Neural cell (in vitro differentiated cells): Measurements from ENCODE around the gene BCL2L15. TPM values are rescaled to one million over a fixed set of nuclear protein-coding genes. Genes with fewer than 3 reads are reported as not detected.

ENCODE experiments used
- H2AFZ ChIP-seq: fragments of 200-600, 300-800 bp; sonication (generic), shearing (Covaris generic); 2 replicates; pipeline ENCODE4 v1.6.0; 2014; ENCODE audit warnings: low read depth, mild to moderate bottlenecking, antibody characterized with exemption, low read length, moderate library complexity
- H3F3A ChIP-seq: fragments of 200-600 bp; shearing (Covaris generic); 2 replicates; pipeline ENCODE4 v1.6.1; 2016; ENCODE audit warnings: mild to moderate bottlenecking, moderate library complexity, mixed read lengths, antibody characterized with exemption, low read length; ENCODE audit not compliant: insufficient read depth, poor library complexity, severe bottlenecking
- H3K27ac ChIP-seq: fragments of 200-600, 300-800 bp; sonication (generic), shearing (Covaris generic); 2 replicates; pipeline ENCODE4 v1.5.1; 2014; ENCODE audit warnings: mild to moderate bottlenecking, low read length, moderate library complexity
- H3K27me3 ChIP-seq: fragments of 300-800, 200-600 bp; sonication (generic), shearing (Covaris generic); 2 replicates; pipeline ENCODE4 v1.6.0; 2014; ENCODE audit warnings: mild to moderate bottlenecking, low read depth, low read length, moderate library complexity; ENCODE audit not compliant: insufficient read depth
- H3K36me3 ChIP-seq: fragments of 300-800, 200-600 bp; sonication (generic), shearing (Covaris generic); 2 replicates; pipeline ENCODE4 v1.5.1; 2014; ENCODE audit warnings: mild to moderate bottlenecking, antibody characterized with exemption, low read length, moderate library complexity; ENCODE audit not compliant: insufficient read depth
- H3K4me2 ChIP-seq: fragments of 300-800, 200-600 bp; sonication (generic), shearing (Covaris generic); 2 replicates; pipeline ENCODE4 v1.6.0; 2014; ENCODE audit warnings: mild to moderate bottlenecking, low read length
- H3K4me3 ChIP-seq: fragments of 300-800, 200-600 bp; sonication (generic), shearing (Covaris generic); 2 replicates; pipeline ENCODE4 v1.5.1; 2014; ENCODE audit warnings: mild to moderate bottlenecking, low read length, moderate library complexity
- H3K79me2 ChIP-seq: fragments of 200-600 bp; shearing (Covaris generic); replicated peaks from 2 replicates; pipeline ENCODE4 v1.6.0; 2014; ENCODE audit warnings: mild to moderate bottlenecking, low read length, moderate library complexity; ENCODE audit not compliant: insufficient read depth
- H3K9ac ChIP-seq: fragments of 300-800, 200-600 bp; sonication (generic), shearing (Covaris generic); 2 replicates; pipeline ENCODE4 v1.6.1; 2016; ENCODE audit warnings: mild to moderate bottlenecking, low read length, mixed read lengths
- H3K9me2 ChIP-seq: fragments of 200-600 bp; shearing (Covaris generic); 2 replicates; pipeline ENCODE4 v1.6.1; 2016; ENCODE audit warnings: mild to moderate bottlenecking, low read length, mixed read lengths; ENCODE audit not compliant: insufficient read depth
- H3K9me3 ChIP-seq: fragments of 200-600, 300-800 bp; sonication (generic), shearing (Covaris generic); 2 replicates; pipeline ENCODE4 v1.6.1; 2016; ENCODE audit warnings: mild to moderate bottlenecking, mixed run types, low read length, moderate library complexity, mixed read lengths
- H4K20me1 ChIP-seq: fragments of 200-600 bp; shearing (Covaris generic); 2 replicates; pipeline ENCODE4 v1.6.1; 2016; ENCODE audit warnings: mild to moderate bottlenecking, mixed run types; ENCODE audit not compliant: insufficient read depth
- EP300 ChIP-seq: fragments of 450-650 bp; conservative IDR thresholded peaks from 2 replicates; pipeline ENCODE4 v1.6.1; 2014; ENCODE audit warnings: antibody characterized with exemption, mild to moderate bottlenecking, moderate library complexity; ENCODE audit not compliant: poor library complexity, severe bottlenecking
- EZH2 ChIP-seq: fragments of 200-600, 300-800 bp; shearing (Covaris generic), sonication (generic); IDR thresholded peaks from 2 replicates; pipeline ENCODE4 v1.6.1; 2014; ENCODE audit warnings: antibody characterized with exemption, low read length, borderline replicate concordance, mild to moderate bottlenecking; ENCODE audit not compliant: insufficient read depth, poor library complexity, severe bottlenecking
- MXI1 ChIP-seq: fragments of 450-650 bp; conservative IDR thresholded peaks from 2 replicates; pipeline ENCODE4 v1.6.1; 2014; ENCODE audit warnings: antibody characterized with exemption, mild to moderate bottlenecking; ENCODE audit not compliant: poor library complexity, severe bottlenecking
- POLR2AphosphoS5 ChIP-seq: IDR thresholded peaks from 2 replicates; pipeline ENCODE4 v1.6.1; 2012
- RAD21 ChIP-seq: fragments of 450-650 bp; conservative IDR thresholded peaks from 2 replicates; pipeline ENCODE4 v1.6.1; 2014; ENCODE audit warnings: antibody characterized with exemption, mild to moderate bottlenecking, moderate library complexity
- REST ChIP-seq: IDR thresholded peaks from 2 replicates; pipeline ENCODE4 v1.6.1; 2012; ENCODE audit warnings: borderline replicate concordance
- SMC3 ChIP-seq: fragments of 450-650 bp; conservative IDR thresholded peaks from 2 replicates; pipeline ENCODE4 v1.6.1; 2014; ENCODE audit warnings: antibody characterized with exemption, mild to moderate bottlenecking, moderate library complexity; ENCODE audit not compliant: poor library complexity
- TAF1 ChIP-seq: IDR thresholded peaks from 2 replicates; pipeline ENCODE4 v1.6.1; 2012; ENCODE audit warnings: low read depth
- polyA plus RNA-seq: library from polyadenylated mRNA; depleted of rRNA; stranded (reverse); fragments of >200 nt; gene quantifications from 2 replicates; pipeline ENCODE4 v1.2.3, GENCODE V29; 2014
- TF ChIP-seq, protein P1 (sequence below): fragments of 450-650 bp; IDR thresholded peaks from 2 replicates; pipeline ENCODE4 v1.5.1; 2014; ENCODE audit warnings: antibody characterized with exemption, mild to moderate bottlenecking, moderate library complexity; ENCODE audit not compliant: poor library complexity, severe bottlenecking

Gene BCL2L15
- polyA plus RNA-seq, 1 donor from 2014 or later: 4.7 TPM

GRCh38 chr1:113895098-113895497, 7.7 kb upstream of the BCL2L15 start:
- Histone ChIP-seq H3K27ac (no peak overlapping the region), H3K9me3 (no peaks in the 10 kb centered on the region), H3K27me3 (no peaks in the 10 kb centered on the region), H2AFZ (no peak overlapping the region), H3K4me2 (no peak overlapping the region), H3K36me3 (peaks cover 13% of the 10 kb centered on the region), H3K9ac (no peak overlapping the region), H3K79me2 (no peaks in the 10 kb centered on the region), H3K9me2 (no peaks in the 10 kb centered on the region), H3F3A (no peaks in the 10 kb centered on the region), H3K4me3 (no peak overlapping the region), H4K20me1 (no peaks in the 10 kb centered on the region)
- TF ChIP-seq, protein P1, sequence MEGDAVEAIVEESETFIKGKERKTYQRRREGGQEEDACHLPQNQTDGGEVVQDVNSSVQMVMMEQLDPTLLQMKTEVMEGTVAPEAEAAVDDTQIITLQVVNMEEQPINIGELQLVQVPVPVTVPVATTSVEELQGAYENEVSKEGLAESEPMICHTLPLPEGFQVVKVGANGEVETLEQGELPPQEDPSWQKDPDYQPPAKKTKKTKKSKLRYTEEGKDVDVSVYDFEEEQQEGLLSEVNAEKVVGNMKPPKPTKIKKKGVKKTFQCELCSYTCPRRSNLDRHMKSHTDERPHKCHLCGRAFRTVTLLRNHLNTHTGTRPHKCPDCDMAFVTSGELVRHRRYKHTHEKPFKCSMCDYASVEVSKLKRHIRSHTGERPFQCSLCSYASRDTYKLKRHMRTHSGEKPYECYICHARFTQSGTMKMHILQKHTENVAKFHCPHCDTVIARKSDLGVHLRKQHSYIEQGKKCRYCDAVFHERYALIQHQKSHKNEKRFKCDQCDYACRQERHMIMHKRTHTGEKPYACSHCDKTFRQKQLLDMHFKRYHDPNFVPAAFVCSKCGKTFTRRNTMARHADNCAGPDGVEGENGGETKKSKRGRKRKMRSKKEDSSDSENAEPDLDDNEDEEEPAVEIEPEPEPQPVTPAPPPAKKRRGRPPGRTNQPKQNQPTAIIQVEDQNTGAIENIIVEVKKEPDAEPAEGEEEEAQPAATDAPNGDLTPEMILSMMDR: no peak
- TF ChIP-seq EP300 (no peak), REST (no peak), MXI1 (no peak), SMC3 (no peak), TAF1 (no peak), POLR2AphosphoS5 (no peak), RAD21 (no peak)

DNA sequence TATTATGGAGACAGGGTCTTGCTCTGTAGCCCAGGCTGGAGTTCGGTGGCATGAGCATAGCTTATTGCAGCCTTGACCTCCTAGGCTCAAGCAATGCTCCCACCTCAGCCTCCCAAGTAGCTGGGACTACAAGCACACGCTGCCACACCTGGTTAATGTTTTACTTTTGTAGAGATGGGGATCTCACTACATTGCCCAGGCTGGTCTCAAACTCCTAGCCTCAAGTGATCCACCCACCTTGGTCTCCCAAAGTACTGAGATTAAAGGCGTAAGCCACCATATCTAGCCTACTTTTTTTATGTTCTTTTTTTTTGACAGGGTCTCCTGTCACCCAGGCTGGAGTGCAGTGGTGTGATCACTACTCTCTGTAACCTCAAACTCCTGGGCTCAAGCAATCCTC, 5.9 kb upstream of the BCL2L15 start:
- no peaks in the 10 kb centered on the region for H3F3A ChIP-seq
- H3K79me2 ChIP-seq: no peaks in the 10 kb centered on the region
- H3K27me3 ChIP-seq: no peaks in the 10 kb centered on the region
- no peaks in the 10 kb centered on the region for H4K20me1 ChIP-seq
- no peaks in the 10 kb centered on the region for H3K9me2 ChIP-seq
- no peak overlapping the region for H3K27ac ChIP-seq
- no peak overlapping the region for H3K9ac ChIP-seq
- no peak overlapping the region for H3K4me2 ChIP-seq
- TF ChIP-seq EZH2 (no peak), TAF1 (no peak)
- peaks cover 13% of the 10 kb centered on the region for H3K36me3 ChIP-seq
- H2AFZ ChIP-seq: no peak overlapping the region
- no peak overlapping the region for H3K4me3 ChIP-seq
- no peaks in the 10 kb centered on the region for H3K9me3 ChIP-seq

DNA sequence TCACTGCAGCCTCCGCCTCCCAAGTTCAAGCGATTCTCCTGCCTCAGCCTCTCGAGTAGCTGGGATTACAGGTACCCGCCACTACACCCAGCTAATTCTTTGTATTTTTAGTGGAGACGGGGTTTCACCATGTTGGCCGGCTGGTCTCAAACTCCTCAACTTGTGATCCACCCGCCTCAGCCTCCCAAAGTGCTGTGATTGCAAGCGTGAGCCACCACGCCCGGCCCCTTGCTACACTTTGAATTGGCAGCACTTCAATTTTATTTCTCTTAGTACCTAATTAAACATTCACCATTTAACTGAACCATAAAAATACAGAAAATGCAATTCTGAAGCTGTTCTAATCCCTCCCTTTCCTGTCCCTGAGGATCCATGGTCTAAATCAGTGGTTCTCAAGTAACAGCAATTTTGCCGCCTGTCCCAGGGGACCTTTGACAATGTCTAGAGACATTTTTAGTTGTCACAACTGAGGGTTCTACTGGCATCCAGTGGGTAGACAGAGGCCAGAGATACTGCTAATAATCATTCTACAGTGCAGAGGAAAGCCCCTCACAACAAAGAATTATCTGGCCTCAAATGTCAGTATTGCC, 4.3 kb upstream of the BCL2L15 start:
- no peak overlapping the region for H3K4me3 ChIP-seq
- no peak overlapping the region for H3K9ac ChIP-seq
- no peaks in the 10 kb centered on the region for H4K20me1 ChIP-seq
- peaks cover 13% of the 10 kb centered on the region for H3K36me3 ChIP-seq
- no peak overlapping the region for H2AFZ ChIP-seq
- H3K9me3 ChIP-seq: no peaks in the 10 kb centered on the region
- no peaks in the 10 kb centered on the region for H3K79me2 ChIP-seq
- TF ChIP-seq REST (no peak), POLR2AphosphoS5 (no peak), MXI1 (no peak), SMC3 (no peak), EP300 (no peak), TAF1 (no peak), EZH2 (no peak), RAD21 (no peak)
- TF ChIP-seq, protein P1: no peak
- H3K4me2 ChIP-seq: no peak overlapping the region
- H3K27me3 ChIP-seq: no peaks in the 10 kb centered on the region
- H3K27ac ChIP-seq: no peak overlapping the region
- no peaks in the 10 kb centered on the region for H3F3A ChIP-seq
- no peaks in the 10 kb centered on the region for H3K9me2 ChIP-seq
